ENCODE results near the gene OR52M1.

DNA sequence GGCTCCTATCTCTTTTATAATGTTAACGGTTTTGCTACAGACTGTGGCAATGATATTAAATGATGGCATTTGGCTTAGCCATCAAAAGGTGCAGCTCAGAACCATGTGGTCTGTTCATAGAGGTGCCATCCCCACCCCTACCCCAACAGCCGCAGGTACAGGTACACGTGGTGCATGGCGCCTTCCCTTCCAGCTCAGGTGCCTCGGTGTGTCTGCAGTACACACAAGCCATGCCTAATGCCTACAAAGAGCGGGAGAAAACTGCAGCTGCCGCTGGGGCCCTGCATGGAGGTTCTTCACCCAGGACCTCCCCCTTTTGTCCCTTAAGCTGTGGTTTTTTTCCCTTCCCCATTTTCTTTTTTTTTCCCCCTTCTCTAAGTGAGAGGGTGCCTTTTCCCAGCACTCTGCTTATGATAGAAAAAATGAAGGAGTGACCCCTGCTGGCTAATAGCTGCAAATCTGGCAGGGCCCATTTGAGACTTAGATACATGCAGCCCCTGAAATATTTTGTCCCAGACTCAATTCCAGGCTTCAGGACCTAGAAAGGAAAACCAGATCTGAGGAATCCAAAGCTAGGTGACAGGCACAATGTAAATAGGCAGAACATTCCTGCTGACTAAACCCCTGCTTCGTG lies 6.5 kb downstream of the OR52M1 start:
- TF ChIP-seq RAD21 (conservative IDR thresholded peaks at IDR 0.05 in 1 of 2, IDR thresholded peaks at IDR 0.05 in 1 of 2) (peak in 1 of 2 experiments; percentile 34; a peak in 2 of 5 replicates), RARB (CRISPR knock-in tag; IDR thresholded peaks at IDR 0.05) (no peak), POLR2A (IDR thresholded peaks at IDR 0.05; ENCODE audit: low read length) (no peak), JUN (IDR thresholded peaks at IDR 0.05) (no peak), SMC3 (IDR thresholded peaks at IDR 0.05) (0 out of 3 replicates have a peak, but pooled peaks have one; percentile 25), EP300 (IDR thresholded peaks at IDR 0.05) (no peak), KDM1A (IDR thresholded peaks at IDR 0.05; ENCODE audit: low read depth) (no peak)
- TF ChIP-seq, protein P1, sequence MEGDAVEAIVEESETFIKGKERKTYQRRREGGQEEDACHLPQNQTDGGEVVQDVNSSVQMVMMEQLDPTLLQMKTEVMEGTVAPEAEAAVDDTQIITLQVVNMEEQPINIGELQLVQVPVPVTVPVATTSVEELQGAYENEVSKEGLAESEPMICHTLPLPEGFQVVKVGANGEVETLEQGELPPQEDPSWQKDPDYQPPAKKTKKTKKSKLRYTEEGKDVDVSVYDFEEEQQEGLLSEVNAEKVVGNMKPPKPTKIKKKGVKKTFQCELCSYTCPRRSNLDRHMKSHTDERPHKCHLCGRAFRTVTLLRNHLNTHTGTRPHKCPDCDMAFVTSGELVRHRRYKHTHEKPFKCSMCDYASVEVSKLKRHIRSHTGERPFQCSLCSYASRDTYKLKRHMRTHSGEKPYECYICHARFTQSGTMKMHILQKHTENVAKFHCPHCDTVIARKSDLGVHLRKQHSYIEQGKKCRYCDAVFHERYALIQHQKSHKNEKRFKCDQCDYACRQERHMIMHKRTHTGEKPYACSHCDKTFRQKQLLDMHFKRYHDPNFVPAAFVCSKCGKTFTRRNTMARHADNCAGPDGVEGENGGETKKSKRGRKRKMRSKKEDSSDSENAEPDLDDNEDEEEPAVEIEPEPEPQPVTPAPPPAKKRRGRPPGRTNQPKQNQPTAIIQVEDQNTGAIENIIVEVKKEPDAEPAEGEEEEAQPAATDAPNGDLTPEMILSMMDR (IDR thresholded peaks at IDR 0.05), result peak; percentile 32; the same call in 1 of the 3 replicates
- TF ChIP-seq, protein P2, sequence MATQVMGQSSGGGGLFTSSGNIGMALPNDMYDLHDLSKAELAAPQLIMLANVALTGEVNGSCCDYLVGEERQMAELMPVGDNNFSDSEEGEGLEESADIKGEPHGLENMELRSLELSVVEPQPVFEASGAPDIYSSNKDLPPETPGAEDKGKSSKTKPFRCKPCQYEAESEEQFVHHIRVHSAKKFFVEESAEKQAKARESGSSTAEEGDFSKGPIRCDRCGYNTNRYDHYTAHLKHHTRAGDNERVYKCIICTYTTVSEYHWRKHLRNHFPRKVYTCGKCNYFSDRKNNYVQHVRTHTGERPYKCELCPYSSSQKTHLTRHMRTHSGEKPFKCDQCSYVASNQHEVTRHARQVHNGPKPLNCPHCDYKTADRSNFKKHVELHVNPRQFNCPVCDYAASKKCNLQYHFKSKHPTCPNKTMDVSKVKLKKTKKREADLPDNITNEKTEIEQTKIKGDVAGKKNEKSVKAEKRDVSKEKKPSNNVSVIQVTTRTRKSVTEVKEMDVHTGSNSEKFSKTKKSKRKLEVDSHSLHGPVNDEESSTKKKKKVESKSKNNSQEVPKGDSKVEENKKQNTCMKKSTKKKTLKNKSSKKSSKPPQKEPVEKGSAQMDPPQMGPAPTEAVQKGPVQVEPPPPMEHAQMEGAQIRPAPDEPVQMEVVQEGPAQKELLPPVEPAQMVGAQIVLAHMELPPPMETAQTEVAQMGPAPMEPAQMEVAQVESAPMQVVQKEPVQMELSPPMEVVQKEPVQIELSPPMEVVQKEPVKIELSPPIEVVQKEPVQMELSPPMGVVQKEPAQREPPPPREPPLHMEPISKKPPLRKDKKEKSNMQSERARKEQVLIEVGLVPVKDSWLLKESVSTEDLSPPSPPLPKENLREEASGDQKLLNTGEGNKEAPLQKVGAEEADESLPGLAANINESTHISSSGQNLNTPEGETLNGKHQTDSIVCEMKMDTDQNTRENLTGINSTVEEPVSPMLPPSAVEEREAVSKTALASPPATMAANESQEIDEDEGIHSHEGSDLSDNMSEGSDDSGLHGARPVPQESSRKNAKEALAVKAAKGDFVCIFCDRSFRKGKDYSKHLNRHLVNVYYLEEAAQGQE (IDR thresholded peaks at IDR 0.05), result no peak
